ENCODE data around the gene CSMD2.
"Not testable (repeated sequence)": the region's sequence is repeated elsewhere in the genome, so short reads cannot be mapped to it uniquely, and the experiment has no call there.

The CSMD2 gene

GRCh38 chr1:33515112-33515511 lies 649.9 kb downstream of the CSMD2 start:
- no peak for DNase-seq

GRCh38 chr1:33512226-33513011 lies 652.6 kb downstream of the CSMD2 start:
- no peak for DNase-seq

DNA sequence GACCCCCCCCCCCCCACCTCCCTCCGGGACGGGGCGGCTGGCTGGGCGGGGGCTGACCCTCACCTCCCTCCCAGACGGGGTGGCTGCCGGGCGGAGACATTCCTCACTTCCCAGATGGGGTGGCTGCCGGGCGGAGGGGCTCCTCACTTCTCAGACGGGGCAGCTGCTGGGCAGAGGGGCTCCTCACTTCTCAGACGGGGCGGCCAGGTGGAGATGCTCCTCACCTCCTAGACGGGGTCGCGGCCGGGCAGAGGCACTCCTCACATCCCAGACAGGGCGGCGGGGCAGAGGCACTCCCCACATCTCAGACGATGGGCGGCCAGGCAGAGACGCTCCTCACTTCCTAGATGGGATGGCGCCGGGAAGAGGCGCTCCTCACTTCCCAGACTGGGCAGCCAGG lies 655.8 kb downstream of the CSMD2 start:
- DNase-seq: not testable (repeated sequence)

DNA sequence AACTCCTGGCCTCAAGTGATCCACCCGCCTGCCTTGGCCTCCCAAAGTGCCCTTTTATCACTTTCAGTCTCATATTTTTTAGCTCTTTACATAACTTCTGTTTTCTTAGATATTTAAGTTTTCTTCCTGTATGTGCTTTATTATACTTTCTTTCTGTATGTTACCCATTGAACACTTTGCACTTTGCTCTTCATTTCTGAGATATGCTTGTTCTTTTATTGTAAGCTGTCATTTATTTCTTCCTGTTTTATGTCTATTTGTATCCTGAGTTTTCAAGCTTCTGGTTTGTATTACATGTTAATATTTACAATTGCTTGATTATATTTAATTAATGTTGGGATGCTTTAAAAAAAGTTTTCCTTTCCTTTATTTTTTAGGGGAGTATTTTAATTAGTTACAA lies 656.9 kb downstream of the CSMD2 start:
- no peak for DNase-seq

DNA sequence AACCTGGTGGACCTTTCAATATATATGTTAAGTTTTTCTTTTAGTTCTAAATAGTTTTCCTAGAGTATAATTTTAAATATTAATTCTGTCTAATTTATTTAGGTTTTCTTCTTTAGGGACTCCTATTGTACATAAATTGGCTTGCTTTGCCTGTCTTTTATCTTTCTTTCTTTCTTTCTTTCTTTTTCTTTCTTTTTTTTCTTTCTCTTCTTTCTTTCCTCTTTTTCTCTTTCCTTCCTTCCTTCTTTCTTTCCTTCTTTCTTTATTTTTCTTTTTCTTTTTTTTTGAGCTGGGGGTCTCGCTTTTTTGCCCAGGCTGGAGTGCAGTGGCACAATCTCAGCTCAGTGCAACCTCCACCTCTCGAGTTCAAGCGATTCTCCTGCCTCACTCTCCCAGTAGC lies 657.4 kb downstream of the CSMD2 start:
- DNase-seq: no peak

DNA sequence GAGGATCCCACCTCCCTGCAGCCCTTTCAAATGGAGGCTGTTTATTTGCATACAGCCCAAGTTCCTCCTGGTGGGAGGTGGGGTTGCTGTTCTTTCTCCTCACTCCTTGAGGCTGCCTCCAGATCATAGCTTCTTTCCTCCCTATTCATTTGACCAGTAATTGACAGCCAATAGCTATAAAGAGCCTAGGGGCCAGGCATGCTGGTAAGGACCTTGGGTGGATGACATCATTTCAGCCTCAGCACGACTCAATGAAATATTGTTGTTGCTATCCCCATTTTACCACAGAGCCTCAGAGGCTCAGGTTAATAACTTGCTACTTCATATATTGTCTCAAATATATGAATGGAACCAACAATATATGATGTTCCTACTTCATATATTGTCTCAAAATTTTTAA lies 661.5 kb downstream of the CSMD2 start:
- no peak for DNase-seq

- DNase-seq: no peak
Observed at GRCh38 chr1:33502726-33503125, 662.3 kb downstream of the CSMD2 start.

- DNase-seq: no peak
Observed at GRCh38 chr1:33501774-33502173, 663.3 kb downstream of the CSMD2 start.

- DNase-seq: no peak
Observed at GRCh38 chr1:33501309-33501708, 663.7 kb downstream of the CSMD2 start.

- DNase-seq: no peak
Observed at GRCh38 chr1:33500547-33500946, 664.5 kb downstream of the CSMD2 start.

DNA sequence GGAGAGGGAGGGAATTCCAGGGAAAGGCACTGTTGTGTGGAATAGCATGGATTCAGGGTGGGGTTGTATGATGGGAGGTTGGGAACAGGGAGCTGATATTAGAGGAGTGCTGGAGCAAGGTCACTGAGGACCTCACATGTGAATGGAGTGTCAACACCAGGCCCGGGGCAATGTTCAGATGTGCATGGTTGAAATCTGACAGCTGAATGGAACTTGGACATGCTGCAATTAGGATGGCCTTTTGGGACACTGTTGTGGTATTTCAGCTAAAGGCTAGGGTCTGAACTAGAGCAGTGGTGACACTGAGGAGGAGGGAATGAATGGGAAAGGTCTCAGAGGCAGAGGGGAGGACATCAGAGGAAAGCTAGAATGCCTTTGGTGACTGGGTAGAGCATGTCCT lies 667.6 kb downstream of the CSMD2 start:
- no peak for DNase-seq

DNA sequence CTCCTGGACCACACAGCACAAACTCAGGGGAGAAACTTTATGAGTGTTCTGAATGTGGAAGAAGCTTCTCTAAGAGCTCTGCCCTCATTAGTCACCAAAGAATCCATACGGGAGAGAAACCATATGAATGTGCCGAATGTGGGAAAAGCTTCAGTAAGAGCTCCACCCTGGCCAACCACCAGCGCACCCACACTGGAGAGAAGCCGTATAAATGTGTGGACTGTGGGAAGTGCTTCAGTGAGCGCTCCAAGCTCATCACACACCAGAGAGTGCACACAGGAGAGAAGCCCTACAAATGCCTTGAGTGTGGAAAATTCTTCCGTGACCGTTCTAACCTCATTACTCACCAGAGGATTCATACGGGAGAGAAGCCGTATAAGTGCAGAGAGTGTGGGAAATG lies 670.1 kb downstream of the CSMD2 start:
- DNase-seq: no peak

DNA sequence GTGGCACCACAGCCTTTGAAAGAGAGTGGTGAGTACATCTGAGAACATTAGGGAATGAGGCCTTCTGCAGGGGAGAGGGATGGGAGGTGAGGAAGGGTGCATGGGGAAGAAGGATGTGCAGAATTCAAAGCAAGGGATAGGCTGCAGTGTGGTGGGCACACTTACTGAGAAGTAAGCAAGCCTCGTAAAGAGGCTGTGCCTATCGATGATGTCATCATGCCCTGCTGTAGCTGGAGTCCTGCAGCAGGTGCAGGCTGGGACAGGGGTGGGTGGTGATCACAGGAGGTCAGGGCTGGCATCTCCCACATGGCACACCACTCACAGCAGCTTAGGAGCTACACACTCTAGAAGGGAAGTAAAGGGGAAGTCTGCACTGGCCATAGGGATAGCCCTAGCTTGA lies 676.4 kb downstream of the CSMD2 start:
- no peak for DNase-seq

DNA sequence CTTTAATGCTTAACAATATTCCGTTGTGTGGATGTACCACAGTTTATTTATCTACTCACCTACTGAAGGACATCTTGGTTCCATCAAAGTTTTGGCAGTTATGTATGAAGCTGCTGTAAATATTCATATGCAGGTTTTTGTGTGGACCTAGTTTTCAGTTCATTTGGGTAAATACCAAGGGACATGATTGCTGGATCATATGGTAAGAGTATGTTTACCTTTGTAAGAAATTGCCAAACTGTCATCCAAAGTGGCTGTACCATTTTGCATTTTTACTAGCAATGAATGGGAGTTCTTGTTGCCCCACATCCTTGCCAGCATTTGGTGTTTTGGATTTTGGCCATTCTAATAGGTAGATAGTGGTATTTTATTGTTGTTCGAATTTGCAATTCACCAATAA lies 682.6 kb downstream of the CSMD2 start:
- no peak for DNase-seq

DNA sequence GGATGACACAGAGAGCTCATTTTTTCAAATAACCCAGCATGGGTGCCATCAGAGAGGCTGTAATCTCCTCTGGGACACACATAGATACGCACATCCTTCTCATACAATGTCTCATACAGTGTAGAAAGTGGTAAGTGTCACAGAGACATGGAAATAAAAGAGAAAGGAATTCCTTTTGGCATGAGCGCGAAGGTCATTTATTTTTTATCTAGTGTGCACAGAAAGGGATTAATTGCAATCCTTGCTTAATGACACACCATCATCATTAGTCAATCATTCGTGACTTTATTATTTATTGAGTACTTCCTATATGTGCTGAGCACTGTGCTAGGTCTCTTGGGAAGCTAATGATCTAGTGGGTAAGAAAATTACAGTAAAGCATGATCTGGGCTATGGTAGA lies 687.6 kb downstream of the CSMD2 start:
- no peak for DNase-seq

DNA sequence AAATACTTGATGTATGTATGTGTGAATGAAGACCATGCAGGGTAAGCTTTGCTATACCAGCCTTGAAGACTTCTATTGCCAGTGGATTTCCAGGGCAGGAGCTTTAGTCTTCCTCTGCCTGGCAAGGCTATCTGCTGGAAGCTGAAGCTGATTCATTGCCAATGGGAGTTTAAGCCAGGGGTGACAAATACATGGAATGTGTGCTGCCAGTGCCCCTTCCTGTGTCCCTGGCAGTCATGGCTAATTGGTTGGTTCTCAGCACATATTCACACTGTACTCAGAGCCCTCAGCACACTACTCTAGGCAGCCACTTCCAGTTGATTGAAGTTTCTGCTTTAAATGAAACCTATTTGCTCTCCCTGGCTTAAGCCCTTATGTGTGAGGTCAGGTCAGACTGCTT lies 691.1 kb downstream of the CSMD2 start:
- no peak for DNase-seq

- peak; percentile 94 for DNase-seq
Observed at GRCh38 chr1:33472269-33472980, 692.6 kb downstream of the CSMD2 start, which contains the start of gene ZSCAN20. TSS of gene ZSCAN20 (plus strand) at chr1:33472645. CDS start at chr1:33479289, 6,644 bp downstream.

GRCh38 chr1:33471416-33471815 lies 693.6 kb downstream of the CSMD2 start:
- DNase-seq: no peak

DNA sequence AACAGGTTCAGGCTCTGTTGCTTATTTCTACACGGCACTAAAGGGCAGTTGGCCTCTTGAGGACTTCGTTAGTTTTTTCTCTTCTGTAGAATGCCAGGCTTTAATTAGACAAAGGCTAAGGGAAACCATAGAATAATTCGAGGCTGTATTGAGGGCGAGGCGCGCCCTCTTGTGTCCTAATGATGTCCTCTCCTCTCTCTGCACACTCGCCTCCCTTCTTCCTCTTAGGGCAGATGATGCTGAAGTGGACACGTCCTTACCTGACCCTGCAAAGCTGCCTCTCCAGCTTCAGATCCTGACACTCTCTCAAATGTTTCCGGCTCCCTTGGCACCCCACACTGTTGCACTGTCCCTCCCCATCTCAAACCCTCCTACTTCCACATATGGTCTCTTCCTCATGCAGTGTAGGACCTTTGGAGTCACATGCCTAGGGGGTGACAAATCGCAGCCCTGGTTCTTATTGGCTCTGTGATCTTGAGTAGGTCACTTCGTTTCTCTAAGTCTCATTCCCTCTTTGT lies 694.5 kb downstream of the CSMD2 start:
- DNase-seq: peak; percentile 79

DNA sequence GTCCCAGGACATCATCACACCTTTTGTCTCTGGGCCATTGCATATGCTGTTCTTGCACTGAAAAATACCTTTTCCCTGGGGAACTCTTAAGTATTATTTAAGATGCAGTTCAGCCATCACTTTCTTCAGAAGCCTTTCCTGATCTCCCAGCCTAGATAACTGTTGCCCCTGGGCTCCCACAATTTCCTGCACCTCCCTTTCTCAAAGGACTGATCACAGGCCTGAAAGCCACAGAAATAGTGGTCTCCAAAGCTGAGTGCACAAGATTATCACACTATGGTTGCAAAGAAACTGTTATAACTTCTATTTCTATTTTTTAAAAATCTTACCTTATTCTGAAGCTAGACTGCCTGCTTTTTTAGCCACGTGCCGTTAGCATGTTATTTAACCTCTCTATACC lies 695.3 kb downstream of the CSMD2 start:
- DNase-seq: no peak

GRCh38 chr1:33468967-33469366 lies 696.1 kb downstream of the CSMD2 start:
- no peak for DNase-seq

- DNase-seq: no peak
Observed at GRCh38 chr1:33468531-33468930, 696.5 kb downstream of the CSMD2 start.

DNA sequence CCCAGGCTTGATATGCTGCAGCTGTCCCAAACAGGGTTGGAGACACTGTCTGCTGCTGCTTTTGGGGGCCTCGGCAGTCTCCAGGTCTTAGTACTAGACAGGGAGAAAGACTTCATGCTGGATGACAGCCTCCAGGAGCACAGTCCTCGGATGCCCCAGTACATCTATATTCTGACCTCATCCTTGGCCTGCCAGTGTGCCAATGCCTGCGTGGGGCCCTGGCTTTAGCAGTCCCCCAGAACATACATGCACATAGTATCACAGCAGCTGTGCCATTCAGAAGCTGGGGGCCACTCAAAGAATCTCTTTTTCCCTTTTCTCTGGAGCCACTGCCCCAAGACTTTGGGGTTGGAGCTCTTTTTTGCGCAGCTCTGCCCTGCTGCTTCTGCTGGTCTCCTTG lies 697.0 kb downstream of the CSMD2 start:
- DNase-seq: no peak

GRCh38 chr1:33466159-33466558 lies 698.9 kb downstream of the CSMD2 start:
- no peak for DNase-seq

Measured in activated effector memory CD4-positive, alpha-beta T cell treated with anti-CD3 and anti-CD28 coated beads, Interleukin-2, amount 50 U/mL, for 16 hours (primary cell).